Subcutaneous abdominal adipose tissue (tissue), 5 donors: ENCODE results near the gene DAO.
"Not testable (repeated sequence)": the region's sequence is repeated elsewhere in the genome, so short reads cannot be mapped to it uniquely, and the experiment has no call there.

Source experiments
- H3K27ac ChIP-seq: one replicate; pipeline ENCODE4 v1.7.0; 2013; ENCODE audit warnings: low read depth, mild to moderate bottlenecking, inconsistent platforms, low read length, moderate library complexity
- H3K27me3 ChIP-seq, 5 donors: one replicate each; pipeline ENCODE4 v1.7.0; 2013; ENCODE audit warnings: low read length in 5 of 5, inconsistent platforms in 1 of 5; ENCODE audit not compliant: control insufficient read depth in 5 of 5, insufficient read depth in 4 of 5
- H3K36me3 ChIP-seq, 5 donors: one replicate each; pipeline ENCODE4 v1.7.0; 2013; ENCODE audit warnings: low read length in 5 of 5; ENCODE audit not compliant: control insufficient read depth in 5 of 5, insufficient read depth in 5 of 5
- H3K4me1 ChIP-seq, 5 donors: one replicate each; pipeline ENCODE4 v1.7.0; 2013; ENCODE audit warnings: low read length in 5 of 5, mild to moderate bottlenecking in 3 of 5, moderate library complexity in 1 of 5; ENCODE audit not compliant: control insufficient read depth in 5 of 5, insufficient read depth in 5 of 5
- H3K4me3 ChIP-seq, 5 donors: one replicate each; pipeline ENCODE4 v1.7.0; 2013; ENCODE audit warnings: low read length in 5 of 5, low read depth in 1 of 5
- H3K9ac ChIP-seq, 5 donors: one replicate each; pipeline ENCODE4 v1.7.0; 2013; ENCODE audit warnings: low read length in 5 of 5, mild to moderate bottlenecking in 4 of 5, moderate library complexity in 3 of 5
- H3K9me3 ChIP-seq, 5 donors: one replicate each; pipeline ENCODE4 v1.7.0; 2013; ENCODE audit warnings: low read length in 5 of 5; ENCODE audit not compliant: control insufficient read depth in 5 of 5
- donor health status: healthy.
- donor health status: healthy.
- donor health status: healthy.
- donor health status: healthy.
- donor health status: healthy.

The DAO gene

GRCh38 chr12:108865169-108865568 lies 14.7 kb upstream of the DAO start:
- peaks cover 0 to 16% (median 4%) of the 10 kb centered on the region in 5 donors for H3K4me1 ChIP-seq
- H3K9ac ChIP-seq, result no peak overlapping the region
- no peak overlapping the region for H3K4me3 ChIP-seq
- H3K27ac ChIP-seq, result no peak overlapping the region
- H3K36me3 ChIP-seq, result no peaks in the 10 kb centered on the region
- no peaks in the 10 kb centered on the region for H3K27me3 ChIP-seq
- H3K9me3 ChIP-seq, result no peaks in the 10 kb centered on the region

- H3K27me3 ChIP-seq, H3K9me3 ChIP-seq, H3K27ac ChIP-seq, H3K9ac ChIP-seq, H3K4me3 ChIP-seq, H3K36me3 ChIP-seq: not testable (repeated sequence)
- H3K4me1 ChIP-seq, result peaks cover 0 to 11% (median 4%) of the 10 kb centered on the region in 5 donors
Observed at GRCh38 chr12:108866083-108866482, 13.8 kb upstream of the DAO start.

GRCh38 chr12:108868781-108869180 lies 11.1 kb upstream of the DAO start:
- Histone ChIP-seq H3K27ac (no peak overlapping the region), H3K9ac (no peak overlapping the region), H3K27me3 (no peaks in the 10 kb centered on the region), H3K4me3 (no peak overlapping the region), H3K4me1 (no peaks in the 10 kb centered on the region), H3K36me3 (no peaks in the 10 kb centered on the region), H3K9me3 (no peaks in the 10 kb centered on the region)

GRCh38 chr12:108875280-108875679 lies 4.6 kb upstream of the DAO start:
- peaks cover 0 to 5% (median 0%) of the 10 kb centered on the region in 5 donors for H3K4me1 ChIP-seq
- no peak overlapping the region for H3K9ac ChIP-seq
- H3K4me3 ChIP-seq, result no peak overlapping the region
- no peak overlapping the region for H3K27ac ChIP-seq
- H3K9me3 ChIP-seq, result no peaks in the 10 kb centered on the region
- peaks cover 0 to 4% (median 0%) of the 10 kb centered on the region in 5 donors for H3K27me3 ChIP-seq
- no peaks in the 10 kb centered on the region for H3K36me3 ChIP-seq

- Histone ChIP-seq H3K27ac (no peak overlapping the region), H3K36me3 (no peaks in the 10 kb centered on the region)
Observed at GRCh38 chr12:108875682-108876361, 4.1 kb upstream of the DAO start.

GRCh38 chr12:108876550-108876949 lies 3.3 kb upstream of the DAO start:
- Histone ChIP-seq H3K27ac (no peak overlapping the region), H3K27me3 (peaks cover 0 to 4% (median 0%) of the 10 kb centered on the region in 5 donors), H3K9me3 (no peaks in the 10 kb centered on the region), H3K4me3 (no peak overlapping the region), H3K9ac (no peak overlapping the region), H3K4me1 (peaks cover 0 to 5% (median 0%) of the 10 kb centered on the region in 5 donors), H3K36me3 (no peaks in the 10 kb centered on the region)

More at GRCh38 chr12:108875682-108876361, 4.1 kb upstream of the DAO start:
- Histone ChIP-seq H3K27me3 (peaks cover 0 to 4% (median 0%) of the 10 kb centered on the region in 5 donors), H3K9ac (no peak overlapping the region), H3K9me3 (no peaks in the 10 kb centered on the region), H3K4me3 (no peak overlapping the region), H3K4me1 (peaks cover 0 to 5% (median 0%) of the 10 kb centered on the region in 5 donors)

- no peaks in the 10 kb centered on the region for H3K9me3 ChIP-seq
Observed at GRCh38 chr12:108881953-108882352, 2.1 kb downstream of the DAO start.

GRCh38 chr12:108884116-108885012 lies 4.5 kb downstream of the DAO start:
- H3K9ac ChIP-seq, result no peak overlapping the region
- peaks cover 0 to 10% (median 2%) of the 10 kb centered on the region in 5 donors for H3K4me1 ChIP-seq
- H3K36me3 ChIP-seq, result no peaks in the 10 kb centered on the region
- H3K27me3 ChIP-seq, result peaks cover 0 to 3% (median 0%) of the 10 kb centered on the region in 5 donors
- H3K27ac ChIP-seq, result no peak overlapping the region
- no peak overlapping the region for H3K4me3 ChIP-seq
- no peaks in the 10 kb centered on the region for H3K9me3 ChIP-seq

More at GRCh38 chr12:108881953-108882352, 2.1 kb downstream of the DAO start:
- H3K36me3 ChIP-seq, result no peaks in the 10 kb centered on the region
- H3K27ac ChIP-seq, result no peak overlapping the region
- peaks cover 0 to 10% (median 2%) of the 10 kb centered on the region in 5 donors for H3K4me1 ChIP-seq
- H3K4me3 ChIP-seq, result no peak overlapping the region
- no peak overlapping the region for H3K9ac ChIP-seq
- H3K27me3 ChIP-seq, result peaks cover 0 to 4% (median 0%) of the 10 kb centered on the region in 5 donors

- Histone ChIP-seq H3K4me1 (peaks cover 0 to 10% (median 2%) of the 10 kb centered on the region in 5 donors), H3K27ac (no peak overlapping the region), H3K4me3 (no peak overlapping the region), H3K9me3 (peaks cover 0 to 9% (median 7%) of the 10 kb centered on the region in 5 donors), H3K27me3 (no peaks in the 10 kb centered on the region), H3K9ac (no peak overlapping the region), H3K36me3 (no peaks in the 10 kb centered on the region)
Observed at GRCh38 chr12:108886873-108887629, 7.2 kb downstream of the DAO start.
